GM18520 (cell line): ENCODE results near the gene EYS.
A peak's percentile ranks its signal among the peaks of the same experiment; 100 is the strongest.

Source experiments
- ATAC-seq: cut with Tn5 transposase; IDR thresholded peaks from one replicate; pipeline ENCODE4 v1.9.1; 2021; ENCODE audit not compliant: unreplicated experiment

Gene EYS

DNA sequence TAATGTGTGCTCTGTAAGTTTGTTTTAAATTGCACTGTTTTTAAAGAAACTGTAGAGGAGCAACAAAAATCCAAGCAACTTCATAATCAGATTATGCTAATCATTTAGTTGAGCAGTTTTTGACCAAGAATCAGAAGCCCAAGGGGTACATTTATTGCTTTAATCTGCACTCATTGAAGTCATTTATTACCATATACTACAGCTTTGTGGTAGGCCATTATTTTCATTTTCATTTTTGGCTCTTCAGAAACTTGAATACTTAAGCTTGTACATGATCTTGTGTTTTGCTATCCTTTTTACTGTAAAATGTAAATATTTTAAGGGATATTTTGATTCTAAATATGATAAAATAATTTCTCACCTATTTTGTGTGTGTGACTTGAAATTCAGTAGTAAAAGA lies 1992.9 kb downstream of the EYS start:
- peak; percentile 49 for ATAC-seq

DNA sequence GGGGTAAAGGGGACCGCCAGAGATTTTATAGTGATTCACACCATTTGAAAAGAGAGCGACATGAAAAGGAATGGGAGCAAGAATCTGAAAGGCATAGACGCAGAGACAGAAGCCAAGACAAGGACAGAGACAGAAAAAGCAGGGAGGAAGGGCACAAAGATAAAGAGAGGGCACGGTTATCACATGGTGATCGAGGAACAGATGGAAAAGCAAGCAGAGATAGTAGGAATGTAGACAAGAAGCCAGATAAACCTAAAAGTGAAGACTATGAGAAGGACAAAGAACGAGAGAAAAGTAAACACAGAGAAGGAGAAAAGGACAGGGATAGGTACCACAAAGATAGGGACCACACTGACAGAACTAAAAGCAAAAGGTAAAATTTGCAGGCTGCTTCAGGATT lies 1993.7 kb downstream of the EYS start:
- ATAC-seq, result no peak

DNA sequence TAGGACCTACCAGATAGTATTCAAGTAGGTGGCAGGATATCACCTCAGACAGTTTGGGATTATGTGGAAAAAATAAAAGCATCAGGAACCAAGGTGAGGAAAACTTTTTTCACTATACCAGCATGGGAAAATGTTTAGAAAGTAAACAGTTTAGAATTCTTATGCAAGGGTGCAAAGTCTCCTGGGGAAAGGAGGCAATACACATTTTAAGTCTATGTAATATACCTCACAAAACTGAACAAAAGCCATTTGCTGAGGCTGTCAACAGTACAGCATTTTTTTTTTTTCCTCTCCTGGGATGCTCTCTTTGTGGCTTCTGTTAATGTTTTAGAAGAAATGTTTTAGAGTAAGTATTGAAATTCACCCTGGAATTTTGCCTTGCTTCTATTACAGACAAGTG lies 1997.9 kb downstream of the EYS start:
- no peak for ATAC-seq

DNA sequence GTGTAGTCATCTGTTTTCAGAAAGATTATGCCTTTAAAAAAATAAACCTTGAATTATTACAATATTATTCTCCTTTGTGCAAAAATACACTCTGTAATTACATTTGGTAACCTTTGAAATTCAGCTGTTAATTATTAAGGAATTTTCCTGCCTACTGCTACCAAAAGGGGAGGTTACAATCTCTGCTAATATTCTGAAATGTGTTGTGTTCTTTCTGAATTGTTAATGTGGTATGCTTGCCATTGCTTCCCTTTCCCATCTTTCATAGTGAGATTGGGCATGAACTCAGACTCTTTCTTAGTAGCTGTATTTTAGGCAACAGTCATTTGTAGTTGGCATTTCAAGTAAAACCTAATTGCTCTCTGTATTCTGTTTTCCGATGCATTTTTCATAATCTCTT lies 1998.4 kb downstream of the EYS start:
- no peak for ATAC-seq

DNA sequence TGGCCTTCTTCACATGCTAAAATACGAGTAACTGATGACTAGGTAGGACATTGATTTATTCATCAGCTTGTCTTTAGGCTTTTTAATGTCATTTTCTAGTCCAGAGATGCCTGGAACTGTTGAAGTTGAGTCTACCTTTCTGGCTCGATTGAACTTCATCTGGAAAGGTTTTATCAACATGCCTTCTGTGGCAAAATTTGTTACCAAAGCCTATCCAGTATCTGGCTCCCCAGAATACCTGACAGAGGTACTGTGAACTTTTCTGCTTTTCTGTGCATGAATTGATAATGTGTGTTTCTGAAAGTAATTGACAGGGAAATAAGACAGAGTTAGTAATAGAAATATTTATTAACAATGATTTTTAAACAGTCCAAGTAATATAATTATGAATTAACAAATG lies 2000.4 kb downstream of the EYS start:
- ATAC-seq, result no peak

DNA sequence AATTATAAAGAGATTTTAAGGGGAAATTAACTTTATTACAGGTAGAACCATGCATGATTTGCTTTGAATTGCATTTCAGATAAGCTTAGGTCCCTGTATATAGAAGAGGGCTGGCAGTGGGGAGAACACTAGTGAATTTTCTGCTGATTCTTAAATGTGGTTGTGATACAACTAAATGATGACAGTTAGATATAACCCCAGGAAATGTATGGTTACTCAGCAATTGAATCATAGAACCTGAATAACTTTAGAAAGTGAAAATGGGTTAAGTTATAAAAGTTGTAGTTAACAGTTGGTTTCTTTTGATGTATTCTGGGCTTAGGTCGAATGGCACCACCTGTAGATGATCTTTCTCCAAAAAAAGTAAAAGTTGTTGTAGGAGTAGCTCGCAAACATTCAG lies 2001.3 kb downstream of the EYS start:
- ATAC-seq, result no peak

DNA sequence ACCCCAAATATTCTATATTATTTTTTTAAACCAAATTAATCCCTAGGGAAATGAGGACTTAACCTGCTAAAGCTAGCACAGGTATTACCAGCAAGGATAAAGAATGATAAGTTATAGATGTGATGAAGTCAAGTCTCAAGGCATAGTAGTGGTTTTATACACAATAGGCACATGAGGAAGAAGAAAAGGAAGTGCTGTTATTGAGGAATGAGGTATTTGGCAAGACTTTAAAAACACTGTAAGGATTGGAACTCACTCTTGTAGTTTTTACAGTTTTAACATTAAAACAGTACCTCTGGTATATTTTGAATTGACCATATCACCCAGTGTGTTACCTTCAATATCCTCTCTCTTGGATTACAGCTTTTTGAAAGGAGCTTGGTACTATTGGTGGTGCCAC lies 2016.8 kb downstream of the EYS start:
- ATAC-seq, result no peak

DNA sequence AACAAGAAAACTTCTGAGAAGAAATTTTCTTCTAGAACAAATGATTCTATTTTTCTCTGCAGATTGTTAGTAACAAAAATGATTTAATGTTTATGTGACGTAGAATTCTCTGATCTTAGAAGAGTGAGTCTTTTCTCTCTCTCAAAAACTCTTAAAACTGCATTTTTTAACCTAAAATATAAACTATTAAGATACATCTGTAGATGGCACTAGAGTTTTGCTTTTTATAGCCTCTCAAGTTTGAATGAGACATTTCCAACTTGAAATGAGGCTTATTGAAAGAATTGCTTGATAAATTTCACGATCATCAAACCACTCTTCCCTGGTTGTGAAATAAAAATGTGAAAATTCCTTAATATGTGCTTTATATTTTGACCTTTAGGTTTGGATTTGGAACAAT lies 2017.6 kb downstream of the EYS start:
- ATAC-seq, result no peak

DNA sequence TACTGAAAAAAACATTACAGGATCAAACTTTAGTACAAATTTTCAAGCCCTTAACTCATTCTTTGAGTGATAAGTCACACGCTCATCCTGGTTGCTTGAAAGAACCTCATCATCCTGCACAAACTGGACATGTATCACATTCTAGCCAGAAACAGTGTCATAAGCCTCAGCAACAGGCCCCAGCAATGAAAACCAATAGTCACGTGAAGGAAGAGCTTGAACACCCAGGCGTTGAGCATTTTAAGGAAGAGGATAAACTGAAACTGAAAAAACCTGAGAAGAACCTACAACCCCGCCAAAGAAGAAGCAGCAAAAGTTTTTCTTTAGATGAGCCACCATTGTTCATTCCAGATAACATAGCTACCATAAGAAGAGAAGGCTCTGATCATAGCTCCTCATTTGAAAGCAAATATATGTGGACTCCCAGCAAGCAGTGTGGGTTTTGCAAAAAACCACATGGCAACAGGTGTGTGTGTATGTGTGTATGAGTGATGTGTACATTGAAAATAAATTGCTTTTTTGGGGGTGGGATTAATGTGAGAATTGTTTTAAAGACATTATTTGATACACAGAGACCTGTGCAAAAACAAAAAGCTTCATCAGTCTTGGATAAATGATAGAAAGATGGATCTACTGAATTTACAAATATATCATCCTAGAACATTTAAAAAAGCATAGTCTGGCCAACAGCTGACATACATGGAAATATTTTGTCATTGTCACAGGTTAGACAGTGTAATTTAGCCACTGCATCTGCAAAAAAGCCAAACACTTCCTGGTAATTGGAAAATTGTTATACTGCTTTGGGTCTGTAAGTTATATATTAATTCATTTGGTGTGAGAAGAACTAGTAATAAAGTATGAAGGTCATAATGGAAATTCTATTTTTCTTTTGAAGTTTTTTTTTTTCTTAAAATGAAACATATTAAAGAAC lies 2021.3 kb downstream of the EYS start:
- ATAC-seq, result peak; percentile 61

DNA sequence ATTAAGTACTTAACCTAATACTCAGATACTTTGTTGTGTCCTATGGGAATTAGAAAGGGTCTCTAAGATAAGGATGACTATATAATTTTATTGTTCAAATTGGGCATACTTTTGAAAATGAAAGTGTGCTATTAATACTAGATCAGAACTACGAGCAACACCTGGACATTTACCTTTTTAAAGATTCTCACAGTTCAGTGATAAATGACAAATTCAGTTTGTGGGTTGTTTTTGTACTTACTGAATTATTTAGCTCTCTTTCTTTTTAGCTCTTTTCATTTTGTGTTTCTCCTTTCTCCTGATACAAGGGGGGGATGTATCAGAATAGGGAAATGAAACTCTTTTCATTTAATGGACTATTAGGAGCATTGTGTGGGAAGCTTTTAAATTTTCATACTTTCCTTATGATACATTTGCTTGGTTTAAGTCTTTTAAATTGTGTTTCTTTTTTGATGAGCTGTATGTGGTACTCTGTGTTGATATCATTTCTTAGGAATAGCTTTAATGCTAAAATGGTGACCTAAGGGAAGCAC lies 2023.9 kb downstream of the EYS start:
- ATAC-seq, result no peak

DNA sequence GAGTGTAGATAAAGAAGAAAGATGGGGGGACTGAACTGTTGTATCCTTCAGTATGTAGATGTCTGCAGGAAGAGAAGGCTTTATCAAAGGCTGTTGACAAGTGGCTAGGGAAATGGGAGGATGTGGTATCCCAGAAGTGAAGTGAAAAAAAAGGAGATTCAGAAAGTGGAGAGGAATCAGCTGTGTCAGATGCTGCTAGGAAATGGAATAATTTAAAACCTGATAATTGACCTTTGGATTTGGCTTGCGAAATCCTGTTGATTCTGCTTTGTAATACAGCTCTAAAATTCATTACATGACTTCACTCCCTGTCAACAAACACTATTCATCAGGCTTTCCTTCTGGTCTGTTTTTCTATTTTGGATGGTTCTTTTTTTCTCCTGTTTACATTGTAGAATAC lies 2029.7 kb downstream of the EYS start:
- ATAC-seq, result no peak

DNA sequence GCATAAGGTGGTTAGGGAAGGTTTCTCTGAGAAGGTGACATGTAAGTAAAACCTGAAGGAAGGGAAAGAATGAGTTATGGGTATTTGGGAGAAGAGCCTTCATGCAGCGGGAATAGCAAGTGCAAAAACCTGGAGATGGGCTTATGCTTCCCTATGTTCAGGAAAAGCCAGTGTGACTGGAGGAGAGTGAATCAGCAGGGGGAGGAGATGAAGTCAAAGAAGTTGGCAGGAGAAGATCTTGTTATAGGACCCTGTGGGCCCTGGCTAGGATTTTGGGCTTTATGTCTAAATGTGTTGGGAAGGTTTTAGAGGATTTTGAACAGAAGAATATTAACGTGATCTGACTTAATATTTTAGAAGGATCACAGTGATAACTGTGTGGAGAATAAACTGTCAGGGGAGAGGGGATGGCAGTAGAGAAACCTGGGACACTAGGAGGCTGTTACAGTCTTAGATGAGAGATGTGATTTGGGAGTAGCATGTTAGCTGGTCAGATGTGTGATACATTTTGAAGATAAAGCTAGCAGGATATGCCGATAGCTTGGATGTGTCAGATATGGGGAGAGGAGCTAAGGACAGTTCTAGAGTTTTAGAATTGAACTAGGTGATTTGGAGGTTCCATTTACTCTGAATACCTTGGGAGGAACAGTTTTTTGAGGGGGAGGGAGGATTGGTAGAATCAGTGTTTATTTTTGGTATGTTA lies 2030.5 kb downstream of the EYS start:
- no peak for ATAC-seq

DNA sequence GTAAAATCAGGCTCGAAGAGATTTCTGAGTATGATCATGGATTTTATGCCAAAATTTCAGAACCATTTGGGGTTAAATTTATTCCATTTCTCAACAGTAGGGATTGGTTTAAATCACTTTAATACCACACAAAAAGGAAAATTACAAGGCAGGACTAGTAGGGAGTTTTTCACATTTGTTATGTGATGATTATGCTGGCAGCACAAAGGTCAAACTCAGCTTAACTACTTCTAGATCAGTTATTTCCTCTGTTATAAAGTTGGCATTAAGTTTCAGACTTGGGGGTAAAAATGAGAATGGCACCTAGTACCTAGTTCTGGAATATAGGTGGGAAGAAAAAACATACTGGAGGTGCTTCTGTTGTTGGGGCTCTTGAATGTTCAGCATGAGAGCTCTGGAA lies 2031.9 kb downstream of the EYS start:
- no peak for ATAC-seq

DNA sequence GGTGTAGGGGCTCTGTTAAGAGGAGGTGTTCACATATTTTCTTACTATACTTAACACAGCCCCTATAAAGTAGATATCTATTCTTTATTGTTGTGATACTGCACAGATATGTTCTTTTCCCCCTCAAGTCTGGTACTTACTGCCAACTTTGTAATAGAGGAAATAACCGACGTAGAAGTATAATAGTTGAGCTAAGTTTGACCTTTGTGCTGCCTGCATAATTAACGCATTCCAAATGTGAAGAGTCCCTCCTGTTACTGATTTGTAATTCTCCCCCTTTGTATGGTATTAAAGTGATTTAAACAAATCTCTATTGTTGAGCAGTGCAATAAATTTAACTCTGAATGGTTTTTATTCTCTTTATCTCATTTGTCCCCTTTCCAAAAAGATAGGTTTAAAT lies 2032.4 kb downstream of the EYS start:
- no peak for ATAC-seq

DNA sequence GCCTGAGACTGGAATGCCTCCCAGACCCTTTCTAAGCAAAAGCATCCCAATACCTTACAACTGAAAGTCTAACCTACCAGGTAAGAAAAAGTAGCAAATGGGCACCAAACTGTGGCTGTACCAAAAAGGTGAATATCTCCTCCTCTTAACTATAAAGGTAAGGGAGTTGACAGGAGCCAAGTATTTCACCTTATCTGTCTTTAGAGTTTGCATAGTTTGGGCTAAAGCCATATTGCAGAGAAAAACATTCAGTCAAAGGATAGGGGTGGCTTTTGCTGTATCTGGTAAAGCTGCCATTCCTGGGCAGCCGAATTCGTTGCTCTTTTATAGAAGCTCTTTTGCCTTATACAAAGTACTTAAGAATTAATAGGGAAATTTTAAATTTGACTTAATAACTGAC lies 2033.3 kb downstream of the EYS start:
- no peak for ATAC-seq

DNA sequence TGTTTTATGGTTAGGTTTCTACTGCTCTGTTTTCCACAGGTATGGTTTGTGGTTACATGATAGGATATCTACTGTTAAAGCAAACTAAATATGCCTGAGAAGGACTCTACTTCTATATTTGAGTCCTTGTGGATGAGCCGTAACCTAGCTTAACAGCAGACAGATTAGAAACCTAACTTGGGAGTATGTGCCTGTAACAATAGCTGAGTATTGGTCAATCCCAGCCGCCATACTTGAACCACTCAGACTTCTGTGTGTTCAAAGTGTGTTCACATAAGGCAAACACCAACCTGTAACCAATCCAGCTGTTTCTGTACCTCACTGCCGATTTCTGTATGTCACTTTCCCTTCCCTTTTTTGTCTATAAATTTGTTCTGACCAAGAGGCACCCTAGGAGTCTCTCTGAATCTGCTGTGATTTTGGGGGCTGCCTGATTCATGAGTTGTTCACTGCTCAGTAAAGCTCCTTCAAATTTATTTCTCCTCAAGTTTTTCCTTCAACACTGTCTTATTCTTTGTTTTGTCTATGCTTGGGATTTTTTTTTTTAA lies 2034.4 kb downstream of the EYS start:
- no peak for ATAC-seq

DNA sequence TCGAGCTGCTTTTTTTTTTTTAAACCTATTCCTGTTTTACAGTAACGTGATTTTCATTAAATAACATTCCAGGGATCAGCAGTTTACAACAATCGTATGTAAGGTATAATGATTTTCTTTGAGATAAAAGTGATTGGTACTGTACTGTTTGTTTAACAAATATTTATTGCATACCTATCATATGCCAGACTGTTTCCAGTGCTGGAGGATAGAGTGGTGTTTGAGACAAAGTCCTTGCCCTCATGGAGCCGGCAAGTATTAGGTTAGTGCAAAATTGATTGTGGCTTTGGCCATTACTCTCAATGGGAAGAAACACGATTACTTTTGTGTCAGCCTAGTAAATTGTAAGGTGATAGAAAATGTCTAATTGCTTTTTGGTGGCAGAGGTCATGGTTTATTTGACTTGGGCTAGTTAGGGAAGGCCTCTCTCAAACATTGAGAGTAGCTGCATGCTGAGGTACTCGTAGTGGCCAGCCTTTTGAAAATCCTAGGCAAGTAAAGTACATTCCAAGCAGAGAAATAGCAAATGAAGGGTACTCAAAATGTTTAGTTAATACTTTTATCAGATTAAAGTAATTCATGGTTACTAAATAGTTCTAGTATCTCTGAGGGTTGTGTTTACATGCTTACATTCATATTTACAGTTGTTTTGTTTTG lies 2035.8 kb downstream of the EYS start:
- no peak for ATAC-seq
